GM21528 (cell line): ENCODE results near the gene KRT86.

Source experiments
- ATAC-seq: cut with Tn5 transposase; IDR thresholded peaks from one replicate; pipeline ENCODE4 v1.9.1; 2021; ENCODE audit warnings: mild to moderate bottlenecking, moderate library complexity; ENCODE audit not compliant: unreplicated experiment, low FRiP score

Gene KRT86

DNA sequence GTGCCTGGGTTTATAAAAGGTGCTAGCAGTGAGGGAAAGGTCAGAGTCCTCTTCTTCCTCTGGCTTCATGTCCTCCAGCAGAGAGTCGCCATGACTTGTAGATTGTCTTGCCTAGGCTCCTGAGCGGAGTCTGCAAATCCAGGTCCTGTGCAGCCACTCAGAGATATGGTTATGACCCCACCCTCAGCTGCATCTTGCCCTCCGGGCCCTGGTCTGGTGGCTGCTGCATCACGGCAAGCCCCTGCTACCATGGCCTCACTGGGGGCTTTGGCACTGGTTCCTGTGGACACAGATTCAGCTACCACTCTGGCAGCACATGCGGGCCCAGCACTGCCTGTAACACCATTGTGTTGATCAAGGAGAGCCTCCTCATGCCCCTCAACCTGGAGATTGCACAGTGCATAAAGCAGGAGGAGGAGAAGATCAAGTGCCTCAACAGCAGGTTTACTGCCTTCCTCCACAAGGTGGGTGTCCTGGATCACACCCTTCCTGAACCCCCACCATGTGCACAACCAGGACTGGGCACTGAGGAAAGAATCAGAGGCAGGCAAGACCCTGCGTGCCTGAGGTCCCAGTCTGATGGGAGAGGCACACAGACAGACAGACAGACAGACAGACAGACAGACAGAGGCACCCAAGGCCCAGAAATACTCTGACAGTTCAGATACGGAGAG is 10.5 kb upstream of the KRT86 start:
- ATAC-seq, result no peak

- ATAC-seq, result no peak
These were observed 10.0 kb upstream of the KRT86 start for GRCh38 chr12:52264435-52264825.

DNA sequence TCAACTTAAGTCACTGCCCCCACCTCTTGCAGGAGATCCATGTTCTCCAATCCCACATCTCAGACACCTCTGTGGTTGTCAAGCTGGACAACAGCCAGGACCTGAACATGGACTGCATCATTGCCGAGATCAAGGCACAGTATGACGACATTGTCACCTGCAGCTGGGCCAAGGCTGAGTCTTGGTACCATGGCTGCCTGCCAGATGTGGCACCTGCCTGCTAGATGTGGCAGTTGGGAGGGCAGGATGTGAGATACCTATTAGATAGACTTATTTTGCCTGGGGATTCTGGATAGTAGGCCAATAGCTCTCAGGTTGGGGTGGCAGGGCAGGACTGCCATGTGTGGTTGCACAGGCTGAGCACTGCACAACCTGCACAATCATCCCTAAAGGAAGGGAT is 7.9 kb upstream of the KRT86 start:
- ATAC-seq, result no peak

DNA sequence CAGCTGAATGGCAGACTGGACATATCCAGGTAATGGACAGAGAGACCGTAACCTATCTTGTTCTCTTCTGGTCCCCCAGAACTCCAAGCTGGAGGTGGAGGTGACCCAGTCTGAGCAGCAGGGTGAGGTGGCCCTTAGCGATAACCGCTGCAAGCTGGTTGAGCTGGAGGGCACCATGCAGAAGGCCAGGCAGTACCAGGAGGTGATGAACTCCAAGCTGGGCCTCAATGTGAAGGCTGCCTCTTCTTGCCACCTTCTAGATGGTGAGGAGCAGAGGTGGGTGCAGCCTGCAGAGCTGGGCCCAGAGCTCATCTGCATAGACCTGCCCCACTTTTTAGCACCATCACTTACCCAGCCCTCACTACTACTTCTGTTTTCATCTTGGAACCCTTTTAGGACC is 7.2 kb upstream of the KRT86 start:
- no peak for ATAC-seq

GRCh38 chr12:52267699-52268098 is 6.7 kb upstream of the KRT86 start:
- no peak for ATAC-seq

GRCh38 chr12:52268212-52268611 is 6.2 kb upstream of the KRT86 start:
- no peak for ATAC-seq

DNA sequence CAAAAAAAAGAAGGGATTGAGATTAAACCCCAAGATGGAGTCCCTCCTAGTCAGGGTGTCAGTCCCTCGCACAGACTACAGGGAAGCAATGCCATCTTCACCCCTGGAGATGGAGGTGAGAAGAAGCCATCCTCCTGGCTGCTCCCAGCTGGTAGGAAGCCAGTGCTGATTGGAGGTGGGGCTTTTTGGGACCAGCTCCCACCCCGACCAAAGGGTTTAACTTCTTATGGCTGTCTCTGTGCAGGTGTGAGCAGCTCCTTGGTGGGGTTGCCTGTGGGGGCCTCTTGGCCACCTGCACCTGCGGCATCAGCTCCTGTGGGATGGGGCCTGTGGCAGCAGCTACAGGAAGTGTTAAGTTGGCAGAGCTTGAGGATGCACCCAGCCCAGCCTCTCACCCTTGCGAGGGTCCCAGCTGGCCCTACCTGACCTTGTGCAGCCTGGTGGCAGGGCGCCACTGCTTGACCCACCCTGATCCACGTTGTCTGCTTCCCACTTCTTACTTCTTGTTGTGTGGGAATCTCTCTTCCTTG is 3.8 kb upstream of the KRT86 start:
- no peak for ATAC-seq

- no peak for ATAC-seq
These were observed 3.3 kb upstream of the KRT86 start for GRCh38 chr12:52271158-52271557.

DNA sequence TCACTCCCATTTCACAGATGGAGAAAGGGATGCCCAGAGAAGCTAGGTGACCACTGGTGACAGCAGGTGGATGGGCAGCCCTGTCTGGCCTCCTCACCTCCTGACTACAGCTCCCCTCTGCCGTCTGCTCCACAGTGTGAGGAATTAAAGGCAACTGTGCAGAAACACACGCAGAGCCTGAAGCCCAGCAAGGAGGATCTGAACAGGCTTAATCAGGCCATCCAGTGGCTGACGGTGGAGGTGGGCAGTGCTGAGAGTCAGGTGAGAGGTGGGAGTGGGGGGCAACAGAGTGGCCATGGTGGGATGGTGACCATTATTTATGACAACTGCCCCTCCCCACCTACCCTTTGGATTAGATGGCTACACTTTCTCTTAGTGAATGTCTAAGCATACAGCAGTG is 1.2 kb downstream of the KRT86 start:
- ATAC-seq, result no peak

DNA sequence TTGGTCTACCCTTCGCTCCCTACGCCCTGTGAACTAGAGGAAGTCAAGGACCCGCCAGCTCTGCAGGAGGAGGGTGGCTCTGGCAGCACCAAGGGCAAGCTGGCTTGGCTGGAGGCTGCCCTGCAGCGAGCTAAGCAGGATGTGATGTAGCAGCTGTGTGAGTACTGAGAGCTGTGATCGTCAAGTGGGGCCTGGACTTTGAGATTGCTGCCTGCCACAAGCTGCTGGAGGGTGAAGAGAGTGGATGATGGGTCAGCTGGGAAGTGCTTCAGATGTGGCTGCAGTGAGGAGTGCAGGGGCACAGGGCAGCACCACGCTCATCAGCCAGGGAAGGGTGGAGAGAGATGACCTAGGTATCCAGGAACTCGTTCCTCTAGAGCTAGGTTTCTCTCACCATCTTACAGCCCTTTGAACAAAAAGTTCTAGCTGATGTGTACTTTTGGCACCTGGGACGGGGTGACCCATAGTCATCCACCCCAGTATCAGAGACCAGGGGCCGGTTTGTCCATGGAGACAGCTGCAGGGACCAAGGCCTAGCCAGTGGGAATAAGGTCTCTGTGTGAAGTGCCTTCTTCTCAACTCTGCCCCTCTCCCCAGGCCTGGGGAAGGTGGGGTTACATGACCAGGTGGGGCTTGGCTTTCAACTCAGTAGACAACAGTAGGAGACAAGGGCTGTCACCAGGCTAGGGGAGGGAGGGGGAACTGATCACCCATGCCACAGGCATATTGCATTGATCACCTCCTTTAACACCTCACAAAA is 3.2 kb downstream of the KRT86 start:
- no peak for ATAC-seq

DNA sequence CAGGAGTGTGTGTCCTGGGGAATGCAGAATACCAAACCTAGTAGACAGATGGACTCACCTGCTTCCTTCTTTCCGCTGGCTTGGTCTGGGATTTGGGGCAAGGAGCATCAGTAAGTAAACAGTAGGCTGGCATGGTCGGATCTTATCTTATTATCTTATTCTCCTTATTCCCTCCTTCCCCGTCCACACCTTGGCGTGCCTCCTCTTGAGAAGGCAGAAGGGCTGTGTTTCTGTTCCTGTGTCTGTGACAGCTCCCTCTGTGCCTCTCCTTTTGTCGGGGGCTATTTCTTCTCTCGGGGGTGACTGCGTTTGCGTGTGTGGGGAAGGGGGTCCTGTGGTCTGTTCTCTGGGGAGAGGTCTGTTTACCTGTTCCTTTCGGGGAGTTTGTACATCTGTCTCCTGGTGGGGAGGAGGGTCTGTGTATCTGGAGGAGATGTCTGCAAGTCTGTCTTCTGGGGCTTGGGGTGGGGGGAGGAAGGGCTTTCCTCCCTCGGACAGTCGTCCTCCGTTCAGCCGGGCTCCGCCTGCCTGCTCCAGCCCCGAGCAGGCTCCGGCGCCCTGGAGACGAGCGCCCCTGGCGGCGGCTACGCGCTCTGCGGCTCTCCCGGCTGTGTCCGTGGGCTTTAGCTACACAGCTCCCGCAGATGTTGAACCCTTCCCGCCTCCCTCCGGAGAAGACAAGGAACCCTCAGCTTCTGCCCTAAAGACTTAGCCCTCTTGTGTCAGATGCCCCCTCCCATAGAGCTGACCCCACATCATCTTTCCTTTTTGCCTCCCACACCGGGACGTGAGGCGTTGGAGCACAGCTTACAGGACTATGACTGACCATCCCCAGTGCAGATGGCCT is 4.4 kb downstream of the KRT86 start:
- no peak for ATAC-seq

DNA sequence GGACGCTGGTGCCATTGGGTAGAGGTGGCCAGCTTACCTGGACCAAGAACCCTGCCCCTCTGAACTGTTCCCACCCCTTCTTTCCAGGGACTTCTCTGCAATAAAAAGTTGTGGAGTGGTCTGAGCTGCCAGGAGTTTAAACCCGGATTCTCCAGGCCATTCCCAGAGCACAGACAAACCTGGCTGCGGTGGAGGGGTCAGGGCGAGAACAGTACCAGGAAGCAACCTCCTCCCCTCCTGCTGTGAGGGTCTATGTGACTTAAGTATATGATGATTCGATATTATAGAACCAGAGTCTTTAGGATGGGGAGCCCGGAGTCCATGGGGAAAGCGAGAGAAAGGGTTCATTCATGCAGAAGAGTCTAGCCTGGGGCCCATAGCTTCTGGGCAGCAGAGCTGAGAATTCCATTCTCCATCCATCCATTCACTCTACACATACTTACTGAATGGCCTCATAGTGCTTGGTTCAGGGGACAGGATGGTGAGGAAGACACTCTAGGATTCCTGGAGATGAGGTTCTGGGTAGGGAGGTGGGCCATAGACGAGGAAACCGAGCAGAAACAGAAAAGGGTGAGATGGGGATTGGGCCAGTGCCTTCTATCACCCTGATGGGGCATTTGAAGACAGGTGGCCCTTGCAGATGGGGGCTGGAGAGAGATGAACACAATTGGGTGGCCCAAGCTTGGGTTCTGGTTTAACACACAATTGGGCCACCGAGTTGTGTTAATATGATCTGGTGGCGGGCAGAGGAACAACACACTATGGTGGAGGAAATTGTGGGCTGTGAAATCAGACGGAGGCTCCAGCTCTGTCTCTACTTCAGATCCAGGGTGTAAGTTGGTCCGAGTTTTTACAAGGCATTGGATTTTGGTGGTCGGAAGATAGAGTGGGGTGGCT is 5.2 kb downstream of the KRT86 start:
- ATAC-seq, result no peak

DNA sequence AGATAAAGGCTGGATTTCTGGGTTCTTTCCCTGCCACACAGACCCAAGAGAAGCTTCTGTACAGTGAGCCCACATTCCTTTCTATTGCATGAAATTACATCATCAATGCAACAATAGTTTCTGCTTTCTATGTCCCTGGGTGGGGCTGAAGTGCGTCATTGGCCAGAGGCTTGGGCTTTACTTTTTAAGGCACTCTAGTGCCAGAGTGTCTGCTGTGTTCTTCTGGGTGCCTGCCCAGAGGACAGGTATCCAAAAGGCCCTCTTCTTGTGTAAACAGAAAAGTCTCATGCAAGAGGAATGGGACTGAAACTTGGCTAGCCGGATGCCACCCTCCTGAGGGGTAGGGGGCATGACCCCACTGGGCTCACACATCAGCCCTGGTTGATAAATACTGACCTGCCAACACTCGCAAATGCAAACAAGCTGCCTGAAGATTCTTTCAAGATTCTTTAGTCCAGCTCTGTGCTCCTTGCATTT is 5.9 kb downstream of the KRT86 start:
- ATAC-seq, result no peak

GRCh38 chr12:52280796-52281560 is 6.5 kb downstream of the KRT86 start:
- no peak for ATAC-seq

DNA sequence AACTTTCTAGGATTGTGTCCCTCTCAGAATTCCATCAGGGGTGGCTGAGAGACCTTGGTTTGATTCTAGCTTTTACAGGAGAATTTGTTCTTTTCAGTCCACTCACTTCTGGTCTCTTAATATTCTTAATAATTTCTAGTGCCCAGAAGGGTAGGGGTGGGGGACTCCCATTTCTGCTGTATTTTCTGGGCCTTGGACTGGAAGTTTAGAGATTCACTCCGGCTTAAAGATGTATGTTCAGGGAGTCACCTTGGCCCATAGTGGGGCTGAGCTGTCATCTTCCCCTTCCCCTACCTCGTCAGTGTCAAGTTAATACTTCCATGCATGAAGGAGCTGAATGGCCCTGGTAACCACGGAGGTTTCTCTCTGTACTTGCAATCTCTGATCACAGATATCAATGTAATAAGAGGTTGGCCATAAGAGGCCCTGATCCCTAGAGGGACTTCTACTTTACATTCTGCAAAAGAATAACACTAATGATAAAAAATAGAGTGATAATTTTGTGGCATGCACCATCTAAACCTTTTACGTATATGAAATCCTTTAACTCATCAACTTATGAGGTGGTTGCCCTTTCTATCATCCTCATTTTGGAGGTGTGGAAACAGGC is 10.2 kb downstream of the KRT86 start:
- ATAC-seq, result no peak

GRCh38 chr12:52285172-52285745 is 10.8 kb downstream of the KRT86 start:
- no peak for ATAC-seq

GRCh38 chr12:52285851-52286530 is 11.5 kb downstream of the KRT86 start:
- no peak for ATAC-seq
